Upper lobe of right lung (tissue), 1 donor: ENCODE data around the gene GMDS. TPM values are rescaled to one million over a fixed set of nuclear protein-coding genes. Genes with fewer than 3 reads are reported as not detected.

ENCODE experiments used
- ATAC-seq: fragments of 200-7000 bp; cut with Tn5 transposase; one replicate; pipeline ENCODE4 v1.9.1; 2020; ENCODE audit warnings: mild to moderate bottlenecking, moderate library complexity
- DNase-seq: peaks from one replicate; pipeline ENCODE4 v3.0.0-alpha.2; 2020
- H3K27ac ChIP-seq: fragments of 200-600 bp; one replicate; pipeline ENCODE4 v1.8.0; 2022
- H3K27me3 ChIP-seq: fragments of 200-600 bp; one replicate; pipeline ENCODE4 v1.8.0; 2022; ENCODE audit warnings: mild to moderate bottlenecking
- H3K36me3 ChIP-seq: fragments of 200-600 bp; one replicate; pipeline ENCODE4 v1.8.0; 2022
- H3K4me1 ChIP-seq: fragments of 200-600 bp; one replicate; pipeline ENCODE4 v1.8.0; 2022
- H3K4me3 ChIP-seq: fragments of 200-600 bp; one replicate; pipeline ENCODE4 v1.8.0; 2022; ENCODE audit warnings: mild to moderate bottlenecking
- H3K9me3 ChIP-seq: fragments of 200-600 bp; one replicate; pipeline ENCODE4 v1.8.0; 2022
- intact Hi-C: fragments of 100-400 bp; cut with DNase I; formaldehyde crosslinking; loops from one replicate; pipeline ENCODE4 v1.11.0; 2022
- total RNA-seq: library from RNA; stranded (reverse); fragmentation: NEBNext Ultra II Directional; extraction: Animal tissue kit (Norgen Biotek cat#: 25700); gene quantifications from one replicate; pipeline ENCODE4 v1.2.1, GENCODE V29; 2021
- TF ChIP-seq, protein P1 (sequence below): fragments of 200-600 bp; IDR thresholded peaks from one replicate; pipeline ENCODE4 v1.8.0; 2022; ENCODE audit warnings: antibody characterized with exemption
- donor health status: DM: no; HTN: yes; CAD: no; lungs with severe emphysema.

Gene GMDS
- total RNA-seq, 1 donor from 2014 or later, result 12.2 TPM

DNA sequence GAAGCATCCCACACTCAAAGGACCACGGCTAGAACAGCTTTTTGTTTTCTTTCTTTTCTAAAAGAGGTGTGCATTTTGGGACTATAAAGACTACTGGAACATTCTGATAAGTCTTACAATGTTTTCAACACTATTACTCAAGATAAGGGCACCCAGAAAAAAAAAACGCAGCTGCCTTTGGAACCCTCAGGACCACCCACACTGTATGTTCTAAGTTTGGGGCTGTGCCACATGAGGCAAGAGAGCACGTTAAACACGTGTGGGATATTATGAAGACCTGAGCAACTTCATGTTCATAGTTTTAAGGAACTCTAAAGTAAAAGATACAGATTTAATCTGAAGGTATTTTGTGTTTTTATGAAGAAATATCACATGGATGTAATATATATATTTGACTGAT lies 431.1 kb downstream of the GMDS start:
- Histone ChIP-seq H3K27me3 (no peaks in the 10 kb centered on the region), H3K36me3 (no peaks in the 10 kb centered on the region), H3K4me1 (no peaks in the 10 kb centered on the region), H3K27ac (no peak overlapping the region), H3K9me3 (no peaks in the 10 kb centered on the region), H3K4me3 (no peak overlapping the region)
- TF ChIP-seq, protein P1, sequence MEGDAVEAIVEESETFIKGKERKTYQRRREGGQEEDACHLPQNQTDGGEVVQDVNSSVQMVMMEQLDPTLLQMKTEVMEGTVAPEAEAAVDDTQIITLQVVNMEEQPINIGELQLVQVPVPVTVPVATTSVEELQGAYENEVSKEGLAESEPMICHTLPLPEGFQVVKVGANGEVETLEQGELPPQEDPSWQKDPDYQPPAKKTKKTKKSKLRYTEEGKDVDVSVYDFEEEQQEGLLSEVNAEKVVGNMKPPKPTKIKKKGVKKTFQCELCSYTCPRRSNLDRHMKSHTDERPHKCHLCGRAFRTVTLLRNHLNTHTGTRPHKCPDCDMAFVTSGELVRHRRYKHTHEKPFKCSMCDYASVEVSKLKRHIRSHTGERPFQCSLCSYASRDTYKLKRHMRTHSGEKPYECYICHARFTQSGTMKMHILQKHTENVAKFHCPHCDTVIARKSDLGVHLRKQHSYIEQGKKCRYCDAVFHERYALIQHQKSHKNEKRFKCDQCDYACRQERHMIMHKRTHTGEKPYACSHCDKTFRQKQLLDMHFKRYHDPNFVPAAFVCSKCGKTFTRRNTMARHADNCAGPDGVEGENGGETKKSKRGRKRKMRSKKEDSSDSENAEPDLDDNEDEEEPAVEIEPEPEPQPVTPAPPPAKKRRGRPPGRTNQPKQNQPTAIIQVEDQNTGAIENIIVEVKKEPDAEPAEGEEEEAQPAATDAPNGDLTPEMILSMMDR, result no peak
- intact Hi-C loops, result no loop called here
- ATAC-seq, result no peak
- no peak for DNase-seq

DNA sequence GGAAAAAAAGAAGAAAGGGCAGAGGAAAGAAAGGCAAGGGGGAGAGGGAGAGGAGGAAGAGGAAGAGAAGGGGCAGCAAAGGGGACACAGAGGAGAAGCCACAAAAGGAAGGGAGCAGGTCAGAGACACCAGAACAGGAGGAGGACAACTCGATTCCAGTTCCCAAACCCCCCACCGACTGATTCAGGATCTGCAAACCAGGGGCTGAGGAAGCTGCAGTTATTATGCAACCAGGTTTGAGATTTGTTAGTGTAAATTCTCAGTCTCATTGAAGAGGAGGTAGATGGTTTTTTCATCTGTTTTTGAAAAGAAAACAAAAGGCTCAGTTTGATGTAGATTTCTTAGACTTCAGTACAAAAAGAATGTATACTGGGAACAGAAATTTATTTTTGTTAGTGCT lies 432.9 kb downstream of the GMDS start:
- H3K4me3 ChIP-seq, result no peak overlapping the region
- ATAC-seq, result no peak
- no peak overlapping the region for H3K27ac ChIP-seq
- no peaks in the 10 kb centered on the region for H3K9me3 ChIP-seq
- no peaks in the 10 kb centered on the region for H3K36me3 ChIP-seq
- TF ChIP-seq, protein P1, result no peak
- no peaks in the 10 kb centered on the region for H3K27me3 ChIP-seq
- no peak for DNase-seq
- intact Hi-C loops, result no loop called here
- no peaks in the 10 kb centered on the region for H3K4me1 ChIP-seq

GRCh38 chr6:1812034-1812433 lies 433.4 kb downstream of the GMDS start:
- ATAC-seq, result no peak
- TF ChIP-seq, protein P1, result no peak
- intact Hi-C loops, result no loop called here

DNA sequence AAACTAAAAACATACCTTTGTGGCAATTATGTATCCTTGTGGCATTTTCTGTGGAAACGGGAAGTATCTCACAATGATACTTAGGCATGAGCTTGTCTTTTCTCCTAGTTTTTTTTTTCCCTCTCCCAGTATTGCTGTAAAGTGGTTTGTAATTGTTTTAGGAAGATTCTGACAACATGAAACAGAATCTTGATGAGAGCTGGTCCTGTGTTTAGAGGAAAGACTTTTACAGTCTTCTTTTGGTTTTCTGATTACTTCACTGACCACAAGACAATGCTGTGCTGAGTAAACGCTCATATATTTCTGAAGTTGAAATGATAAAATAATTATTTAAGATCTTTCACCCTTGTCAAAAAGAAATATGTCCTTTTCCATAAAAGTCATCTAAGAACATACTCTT lies 434.5 kb downstream of the GMDS start:
- intact Hi-C loops, result no loop called here
- Histone ChIP-seq H3K27me3 (no peaks in the 10 kb centered on the region), H3K36me3 (no peaks in the 10 kb centered on the region), H3K9me3 (no peaks in the 10 kb centered on the region), H3K4me1 (no peaks in the 10 kb centered on the region), H3K4me3 (no peak overlapping the region), H3K27ac (no peak overlapping the region)
- no peak for ATAC-seq
- TF ChIP-seq, protein P1, result no peak
- no peak for DNase-seq

More at GRCh38 chr6:1812034-1812433, 433.4 kb downstream of the GMDS start:
- DNase-seq, result no peak
- Histone ChIP-seq H3K4me3 (no peak overlapping the region), H3K27me3 (no peaks in the 10 kb centered on the region), H3K9me3 (no peaks in the 10 kb centered on the region), H3K27ac (no peak overlapping the region), H3K4me1 (no peaks in the 10 kb centered on the region), H3K36me3 (no peaks in the 10 kb centered on the region)

GRCh38 chr6:1809291-1809988 lies 436.0 kb downstream of the GMDS start:
- Histone ChIP-seq H3K9me3 (no peaks in the 10 kb centered on the region), H3K36me3 (no peaks in the 10 kb centered on the region), H3K27me3 (no peaks in the 10 kb centered on the region), H3K4me1 (no peaks in the 10 kb centered on the region), H3K27ac (no peak overlapping the region), H3K4me3 (no peak overlapping the region)
- no peak for DNase-seq
- ATAC-seq, result no peak
- intact Hi-C loops, result no loop called here
- TF ChIP-seq, protein P1, result no peak

GRCh38 chr6:1806935-1807334 lies 438.5 kb downstream of the GMDS start:
- Histone ChIP-seq H3K9me3 (no peaks in the 10 kb centered on the region), H3K27ac (no peak overlapping the region), H3K4me1 (no peaks in the 10 kb centered on the region), H3K27me3 (no peaks in the 10 kb centered on the region), H3K4me3 (no peak overlapping the region), H3K36me3 (no peaks in the 10 kb centered on the region)
- intact Hi-C loops, result no loop called here
- TF ChIP-seq, protein P1, result no peak
- ATAC-seq (no peak), DNase-seq (no peak)
